ENCODE data around the gene GPHA2.
A peak's percentile ranks its signal among the peaks of the same experiment; 100 is the strongest.

The GPHA2 gene

GRCh38 chr11:64917663-64917995 lies 18.1 kb downstream of the GPHA2 start:
- Histone ChIP-seq H3K4me1 (ENCODE audit: control insufficient read depth, low read length) (peaks cover 37% of the 10 kb centered on the region), H3F3A (ENCODE audit: control insufficient read depth, insufficient read depth) (peaks cover 3% of the 10 kb centered on the region), H3K4me3 (ENCODE audit: low read length) (peak overlapping the region; percentile 81), H3K9me2 (replicated peaks; ENCODE audit: control insufficient read depth, low read length) (no peaks in the 10 kb centered on the region), H3K4me2 (ENCODE audit: low read length) (peak overlapping the region; percentile 88), H3K9me3 (ENCODE audit: control insufficient read depth, insufficient read depth, low read length) (no peaks in the 10 kb centered on the region), H3K27ac (ENCODE audit: low read depth, low read length) (peak overlapping the region; percentile 62), H3K36me3 (ENCODE audit: control insufficient read depth, low read length) (peaks cover 15% of the 10 kb centered on the region), H3K79me2 (ENCODE audit: control insufficient read depth, low read length) (peaks cover 21% of the 10 kb centered on the region), H3K27me3 (ENCODE audit: control insufficient read depth, low read length) (no peaks in the 10 kb centered on the region), H4K20me1 (ENCODE audit: control insufficient read depth, insufficient read depth, low read depth, low read length) (no peaks in the 10 kb centered on the region)
- TF ChIP-seq, protein P1, sequence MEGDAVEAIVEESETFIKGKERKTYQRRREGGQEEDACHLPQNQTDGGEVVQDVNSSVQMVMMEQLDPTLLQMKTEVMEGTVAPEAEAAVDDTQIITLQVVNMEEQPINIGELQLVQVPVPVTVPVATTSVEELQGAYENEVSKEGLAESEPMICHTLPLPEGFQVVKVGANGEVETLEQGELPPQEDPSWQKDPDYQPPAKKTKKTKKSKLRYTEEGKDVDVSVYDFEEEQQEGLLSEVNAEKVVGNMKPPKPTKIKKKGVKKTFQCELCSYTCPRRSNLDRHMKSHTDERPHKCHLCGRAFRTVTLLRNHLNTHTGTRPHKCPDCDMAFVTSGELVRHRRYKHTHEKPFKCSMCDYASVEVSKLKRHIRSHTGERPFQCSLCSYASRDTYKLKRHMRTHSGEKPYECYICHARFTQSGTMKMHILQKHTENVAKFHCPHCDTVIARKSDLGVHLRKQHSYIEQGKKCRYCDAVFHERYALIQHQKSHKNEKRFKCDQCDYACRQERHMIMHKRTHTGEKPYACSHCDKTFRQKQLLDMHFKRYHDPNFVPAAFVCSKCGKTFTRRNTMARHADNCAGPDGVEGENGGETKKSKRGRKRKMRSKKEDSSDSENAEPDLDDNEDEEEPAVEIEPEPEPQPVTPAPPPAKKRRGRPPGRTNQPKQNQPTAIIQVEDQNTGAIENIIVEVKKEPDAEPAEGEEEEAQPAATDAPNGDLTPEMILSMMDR (IDR thresholded peaks at IDR 0.05; ENCODE audit: low read depth, low read length, poor library complexity, severe bottlenecking): no peak
- no peak for TF ChIP-seq EZH2phosphoT487 (IDR thresholded peaks at IDR 0.05; ENCODE audit: borderline replicate concordance, low read length)

GRCh38 chr11:64916775-64917662 lies 18.7 kb downstream of the GPHA2 start, which contains the start of gene ATG2A:
TSS of gene ATG2A (minus strand) at chr11:64917209. CDS start at chr11:64917135, 74 bp downstream.
- Histone ChIP-seq H3K27ac (ENCODE audit: low read depth, low read length) (peak within 1 kb of the TSS; percentile 62), H3K4me1 (ENCODE audit: control insufficient read depth, low read length) (peaks cover 37% of the 10 kb centered on the region)

GRCh38 chr11:64916040-64916774 lies 19.5 kb downstream of the GPHA2 start:
- Histone ChIP-seq H3K36me3 (ENCODE audit: control insufficient read depth, low read length) (peaks cover 23% of the 10 kb centered on the region), H3F3A (ENCODE audit: control insufficient read depth, insufficient read depth) (peaks cover 3% of the 10 kb centered on the region), H3K4me2 (ENCODE audit: low read length) (peak overlapping the region; percentile 87), H3K27me3 (ENCODE audit: control insufficient read depth, low read length) (no peaks in the 10 kb centered on the region), H3K79me2 (ENCODE audit: control insufficient read depth, low read length) (peaks cover 21% of the 10 kb centered on the region), H3K4me1 (ENCODE audit: control insufficient read depth, low read length) (peaks cover 37% of the 10 kb centered on the region), H3K27ac (ENCODE audit: low read depth, low read length) (peak overlapping the region; percentile 57), H3K4me3 (ENCODE audit: low read length) (peak overlapping the region; percentile 85), H3K9me2 (replicated peaks; ENCODE audit: control insufficient read depth, low read length) (no peaks in the 10 kb centered on the region), H3K9me3 (ENCODE audit: control insufficient read depth, insufficient read depth, low read length) (no peaks in the 10 kb centered on the region), H4K20me1 (ENCODE audit: control insufficient read depth, insufficient read depth, low read depth, low read length) (no peaks in the 10 kb centered on the region)
- no peak for TF ChIP-seq EZH2phosphoT487 (IDR thresholded peaks at IDR 0.05; ENCODE audit: borderline replicate concordance, low read length)
- TF ChIP-seq, protein P1 (IDR thresholded peaks at IDR 0.05; ENCODE audit: low read depth, low read length, poor library complexity, severe bottlenecking): no peak

More at GRCh38 chr11:64916775-64917662, 18.7 kb downstream of the GPHA2 start, which contains the start of gene ATG2A:
- Histone ChIP-seq H4K20me1 (ENCODE audit: control insufficient read depth, insufficient read depth, low read depth, low read length) (no peaks in the 10 kb centered on the region), H3F3A (ENCODE audit: control insufficient read depth, insufficient read depth) (peaks cover 3% of the 10 kb centered on the region), H3K9me2 (replicated peaks; ENCODE audit: control insufficient read depth, low read length) (no peaks in the 10 kb centered on the region), H3K36me3 (ENCODE audit: control insufficient read depth, low read length) (peaks cover 19% of the 10 kb centered on the region), H3K27me3 (ENCODE audit: control insufficient read depth, low read length) (no peaks in the 10 kb centered on the region), H3K9me3 (ENCODE audit: control insufficient read depth, insufficient read depth, low read length) (no peaks in the 10 kb centered on the region), H3K4me2 (ENCODE audit: low read length) (peak within 1 kb of the TSS; percentile 88), H3K79me2 (ENCODE audit: control insufficient read depth, low read length) (peaks cover 21% of the 10 kb centered on the region), H3K4me3 (ENCODE audit: low read length) (peak within 1 kb of the TSS; percentile 85)
- TF ChIP-seq, protein P1 (IDR thresholded peaks at IDR 0.05; ENCODE audit: low read depth, low read length, poor library complexity, severe bottlenecking): no peak
